ENCODE measurements around the gene FAM204A.

The FAM204A gene

DNA sequence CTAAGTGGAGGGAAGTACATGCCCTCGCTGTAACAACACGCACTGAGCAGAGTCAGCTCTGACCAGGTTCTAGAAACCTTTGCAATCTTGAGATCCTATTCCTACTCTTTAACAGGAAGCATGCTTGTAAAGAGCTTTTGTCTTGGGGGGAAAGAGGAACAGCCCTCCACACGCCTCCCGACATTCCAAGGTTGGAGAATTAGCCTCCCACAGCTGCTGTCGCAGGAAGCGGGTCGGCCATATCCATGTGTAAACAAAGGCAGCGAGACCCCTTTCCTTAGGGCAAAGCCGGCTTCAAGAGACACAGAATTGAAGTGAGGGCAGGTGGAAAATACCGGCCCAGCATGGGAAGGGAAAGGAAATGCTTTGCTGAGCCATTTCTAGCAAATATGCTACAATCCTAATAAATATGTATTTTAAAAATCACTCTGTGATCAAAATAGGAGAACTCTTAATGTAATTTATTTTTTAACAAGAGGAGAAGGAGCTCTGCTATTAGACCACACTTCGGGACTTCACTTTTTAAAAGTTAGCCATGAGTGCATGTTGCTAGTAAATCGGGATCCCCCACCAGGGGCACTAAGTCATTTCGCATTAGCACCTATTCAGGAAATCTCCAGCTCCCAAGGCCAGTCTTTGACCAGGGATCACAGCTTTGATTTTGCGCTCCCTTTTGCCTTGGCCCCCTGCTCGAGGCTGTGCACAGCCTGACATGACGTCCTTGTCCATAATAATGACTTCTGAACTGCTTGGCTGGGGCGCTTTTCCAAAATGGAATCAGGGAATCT is 55.9 kb downstream of the FAM204A start:
- Histone ChIP-seq H3K9me3 (ENCODE audit: insufficient read depth, low read depth, low read length) (no peaks in the 10 kb centered on the region), H3K4me3 (ENCODE audit: low read length, poor library complexity, severe bottlenecking) (no peak overlapping the region), H2AFZ (ENCODE audit: low read length) (no peak overlapping the region), H3K9me2 (replicated peaks; ENCODE audit: low read depth, low read length) (no peaks in the 10 kb centered on the region), H4K20me1 (ENCODE audit: insufficient read depth, low read length, poor library complexity, severe bottlenecking) (no peaks in the 10 kb centered on the region), H3K4me1 (ENCODE audit: insufficient read depth, low read length, poor library complexity, severe bottlenecking) (no peaks in the 10 kb centered on the region), H3K27me3 (ENCODE audit: insufficient read depth, low read length, poor library complexity, severe bottlenecking) (no peaks in the 10 kb centered on the region), H3F3A (ENCODE audit: low read depth) (no peaks in the 10 kb centered on the region), H3K79me2 (ENCODE audit: insufficient read depth, low read length) (no peaks in the 10 kb centered on the region), H3K9ac (ENCODE audit: low read depth, low read length, poor library complexity, severe bottlenecking) (no peak overlapping the region), H3K4me2 (ENCODE audit: low read depth, low read length, poor library complexity, severe bottlenecking) (no peak overlapping the region), H3K36me3 (ENCODE audit: insufficient read depth, low read length) (no peaks in the 10 kb centered on the region)
- TF ChIP-seq CTCF (conservative IDR thresholded peaks at IDR 0.05; ENCODE audit: low read length) (no peak), EZH2phosphoT487 (IDR thresholded peaks at IDR 0.05; ENCODE audit: borderline replicate concordance) (no peak)

- no peak overlapping the region for H3K4me3 ChIP-seq (ENCODE audit: low read length, poor library complexity, severe bottlenecking)
- H3K4me2 ChIP-seq (ENCODE audit: low read depth, low read length, poor library complexity, severe bottlenecking) = no peak overlapping the region
- H3K9ac ChIP-seq (ENCODE audit: low read depth, low read length, poor library complexity, severe bottlenecking) = no peak overlapping the region
- no peaks in the 10 kb centered on the region for H4K20me1 ChIP-seq (ENCODE audit: insufficient read depth, low read length, poor library complexity, severe bottlenecking)
- H2AFZ ChIP-seq (ENCODE audit: low read length) = no peak overlapping the region
- H3K4me1 ChIP-seq (ENCODE audit: insufficient read depth, low read length, poor library complexity, severe bottlenecking) = no peaks in the 10 kb centered on the region
- TF ChIP-seq EZH2phosphoT487 (IDR thresholded peaks at IDR 0.05; ENCODE audit: borderline replicate concordance) = no peak
- TF ChIP-seq CTCF (conservative IDR thresholded peaks at IDR 0.05; ENCODE audit: low read length) = no peak
- H3K9me3 ChIP-seq (ENCODE audit: insufficient read depth, low read depth, low read length) = no peaks in the 10 kb centered on the region
- no peaks in the 10 kb centered on the region for H3K79me2 ChIP-seq (ENCODE audit: insufficient read depth, low read length)
- H3K27me3 ChIP-seq (ENCODE audit: insufficient read depth, low read length, poor library complexity, severe bottlenecking) = no peaks in the 10 kb centered on the region
- H3K9me2 ChIP-seq (replicated peaks; ENCODE audit: low read depth, low read length) = no peaks in the 10 kb centered on the region
- no peaks in the 10 kb centered on the region for H3K36me3 ChIP-seq (ENCODE audit: insufficient read depth, low read length)
- H3F3A ChIP-seq (ENCODE audit: low read depth) = no peaks in the 10 kb centered on the region
These were observed 59.5 kb downstream of the FAM204A start for GRCh38 chr10:118282670-118283069.

DNA sequence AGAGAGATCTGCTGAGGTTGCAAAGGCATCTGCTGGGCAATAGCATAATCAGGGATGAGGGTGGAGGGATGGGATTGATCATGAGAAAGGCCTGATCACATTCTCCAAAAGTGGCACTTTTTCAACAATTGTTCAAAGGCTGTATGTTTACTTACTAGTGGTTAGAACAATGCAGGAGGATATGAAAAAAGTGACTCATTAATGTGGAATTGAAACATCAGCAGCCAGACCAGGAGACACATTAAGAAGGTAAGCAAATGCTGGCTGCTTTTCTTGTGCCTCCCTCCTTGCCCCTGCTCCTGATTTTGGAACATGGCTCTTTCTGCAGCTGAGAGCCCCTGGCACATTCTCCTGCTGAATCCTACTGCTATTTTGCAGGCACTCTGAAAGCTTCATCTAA is 63.5 kb downstream of the FAM204A start:
- H3F3A ChIP-seq (ENCODE audit: low read depth) = no peaks in the 10 kb centered on the region
- no peaks in the 10 kb centered on the region for H3K4me1 ChIP-seq (ENCODE audit: insufficient read depth, low read length, poor library complexity, severe bottlenecking)
- H3K9me3 ChIP-seq (ENCODE audit: insufficient read depth, low read depth, low read length) = no peaks in the 10 kb centered on the region
- H2AFZ ChIP-seq (ENCODE audit: low read length) = no peak overlapping the region
- TF ChIP-seq EZH2phosphoT487 (IDR thresholded peaks at IDR 0.05; ENCODE audit: borderline replicate concordance) = no peak
- no peak for TF ChIP-seq CTCF (conservative IDR thresholded peaks at IDR 0.05; ENCODE audit: low read length)
- H3K9me2 ChIP-seq (replicated peaks; ENCODE audit: low read depth, low read length) = no peaks in the 10 kb centered on the region
- H3K79me2 ChIP-seq (ENCODE audit: insufficient read depth, low read length) = no peaks in the 10 kb centered on the region
- H3K36me3 ChIP-seq (ENCODE audit: insufficient read depth, low read length) = no peaks in the 10 kb centered on the region
- no peaks in the 10 kb centered on the region for H3K27me3 ChIP-seq (ENCODE audit: insufficient read depth, low read length, poor library complexity, severe bottlenecking)
- H4K20me1 ChIP-seq (ENCODE audit: insufficient read depth, low read length, poor library complexity, severe bottlenecking) = no peaks in the 10 kb centered on the region
- no peak overlapping the region for H3K4me2 ChIP-seq (ENCODE audit: low read depth, low read length, poor library complexity, severe bottlenecking)
- H3K9ac ChIP-seq (ENCODE audit: low read depth, low read length, poor library complexity, severe bottlenecking) = no peak overlapping the region
- no peak overlapping the region for H3K4me3 ChIP-seq (ENCODE audit: low read length, poor library complexity, severe bottlenecking)

All from Loucy (cell line).